H7 (cell line): ENCODE data around the gene RAB33B. TPM values are rescaled to one million over a fixed set of nuclear protein-coding genes. Genes with fewer than 3 reads are reported as not detected.
A peak's percentile ranks its signal among the peaks of the same experiment; 100 is the strongest.

Experiments
- DNase-seq: peaks from one replicate; pipeline ENCODE4 v3.0.0; 2012
- H3K27me3 ChIP-seq: 2 replicates; pipeline ENCODE4 v1.6.0; 2011; ENCODE audit warnings: mild to moderate bottlenecking, low read length; ENCODE audit not compliant: control insufficient read depth, insufficient read depth
- H3K36me3 ChIP-seq: replicated peaks from 2 replicates; pipeline ENCODE4 v1.5.1; 2011; ENCODE audit warnings: low read length; ENCODE audit not compliant: control insufficient read depth, insufficient read depth
- H3K4me3 ChIP-seq: 2 replicates; pipeline ENCODE4 v1.5.1; 2011; ENCODE audit warnings: low read depth, mild to moderate bottlenecking, control low read depth, low read length, moderate library complexity; ENCODE audit not compliant: insufficient read depth
- total RNA-seq: library from RNA; depleted of rRNA; stranded (reverse); fragments of >200 nt; shearing (Covaris generic); gene quantifications from 2 replicates; pipeline ENCODE4 v1.2.3, GENCODE V29; 2014; rRNA removed

The RAB33B gene
- total RNA-seq, 1 experiment from 2014 or later: 5.6 TPM

DNA sequence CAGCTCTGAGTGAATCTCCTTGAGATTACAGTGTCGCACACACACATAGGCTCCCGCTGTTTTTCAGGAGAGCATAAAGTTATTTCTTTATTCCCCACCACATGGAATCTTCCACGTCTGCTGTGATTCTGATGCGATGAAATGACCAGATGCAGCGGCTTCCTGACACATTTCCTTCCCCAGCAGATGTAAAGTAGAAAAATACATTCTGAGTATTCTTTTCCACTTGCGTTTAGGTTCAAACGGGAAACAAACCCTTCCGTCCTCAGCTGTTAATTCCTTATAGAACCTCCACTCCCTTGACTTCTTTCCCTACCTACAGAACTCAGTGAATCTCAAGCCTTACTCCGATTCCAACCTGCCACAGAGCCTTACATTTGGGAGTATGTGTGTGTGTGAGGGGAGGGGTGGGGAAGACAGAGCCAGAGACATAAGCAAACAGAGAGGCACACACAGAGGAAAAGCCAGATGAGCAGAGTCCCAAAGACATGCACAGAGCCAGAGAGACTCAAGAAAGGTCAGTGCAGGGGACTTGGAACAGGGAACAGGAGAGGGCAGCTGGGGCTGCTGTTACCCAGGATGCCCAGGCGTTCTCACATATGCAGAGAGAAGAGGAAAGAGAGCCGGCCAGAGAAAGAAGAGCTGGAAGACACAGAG lies 54.8 kb downstream of the RAB33B start:
- Histone ChIP-seq H3K36me3 (no peaks in the 10 kb centered on the region), H3K4me3 (no peak overlapping the region), H3K27me3 (no peaks in the 10 kb centered on the region)
- DNase-seq: no peak

- Histone ChIP-seq H3K27me3 (no peaks in the 10 kb centered on the region), H3K4me3 (no peak overlapping the region), H3K36me3 (no peaks in the 10 kb centered on the region)
- peak; percentile 52 for DNase-seq
Measured at GRCh38 chr4:139509727-139510410, 55.9 kb downstream of the RAB33B start.

DNA sequence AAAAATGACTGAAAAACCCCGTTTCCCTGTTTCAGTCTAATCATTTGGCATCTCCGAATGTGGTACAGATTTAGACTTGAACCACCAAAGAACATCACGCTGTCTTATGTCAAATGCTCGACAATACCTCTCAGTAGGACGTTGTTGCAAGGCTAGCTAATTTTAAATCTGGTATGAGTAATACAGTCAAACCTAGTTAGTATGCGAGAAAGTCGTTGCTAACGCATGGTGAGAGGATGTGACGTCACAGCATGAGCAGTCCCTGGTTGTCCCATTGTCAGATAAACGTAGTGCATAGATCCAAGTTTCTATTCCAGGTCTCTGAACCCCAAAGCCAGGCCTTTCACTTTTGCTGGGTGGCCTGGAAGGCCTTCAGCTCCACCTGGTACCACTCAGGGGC lies 57.4 kb downstream of the RAB33B start:
- H3K27me3 ChIP-seq: no peaks in the 10 kb centered on the region
- no peaks in the 10 kb centered on the region for H3K36me3 ChIP-seq
- H3K4me3 ChIP-seq: no peak overlapping the region
- no peak for DNase-seq

GRCh38 chr4:139514382-139515059 lies 60.6 kb downstream of the RAB33B start:
- no peaks in the 10 kb centered on the region for H3K36me3 ChIP-seq
- no peak overlapping the region for H3K4me3 ChIP-seq
- no peak for DNase-seq
- no peaks in the 10 kb centered on the region for H3K27me3 ChIP-seq

DNA sequence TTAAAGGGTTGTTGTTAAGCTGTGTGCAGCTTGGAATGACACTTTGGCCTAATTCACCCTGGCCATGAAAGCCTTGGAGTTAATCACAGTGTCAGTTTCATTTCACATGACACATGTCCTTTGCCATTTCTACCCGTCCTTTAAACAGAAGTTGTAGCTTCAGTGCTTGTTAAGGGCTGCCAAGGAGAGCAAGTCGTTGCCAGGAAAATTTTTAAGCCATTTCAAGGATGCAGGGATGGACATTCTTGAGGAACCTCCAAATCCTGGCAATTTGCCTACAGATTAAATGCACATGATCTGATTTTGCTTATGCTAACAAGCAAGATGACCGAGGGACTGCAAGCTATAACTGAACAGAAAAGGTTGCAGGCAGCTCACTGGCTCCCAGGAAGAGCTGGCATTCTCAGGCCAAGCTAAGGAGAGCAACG lies 61.6 kb downstream of the RAB33B start:
- Histone ChIP-seq H3K36me3 (no peaks in the 10 kb centered on the region), H3K4me3 (no peak overlapping the region), H3K27me3 (no peaks in the 10 kb centered on the region)
- no peak for DNase-seq

DNA sequence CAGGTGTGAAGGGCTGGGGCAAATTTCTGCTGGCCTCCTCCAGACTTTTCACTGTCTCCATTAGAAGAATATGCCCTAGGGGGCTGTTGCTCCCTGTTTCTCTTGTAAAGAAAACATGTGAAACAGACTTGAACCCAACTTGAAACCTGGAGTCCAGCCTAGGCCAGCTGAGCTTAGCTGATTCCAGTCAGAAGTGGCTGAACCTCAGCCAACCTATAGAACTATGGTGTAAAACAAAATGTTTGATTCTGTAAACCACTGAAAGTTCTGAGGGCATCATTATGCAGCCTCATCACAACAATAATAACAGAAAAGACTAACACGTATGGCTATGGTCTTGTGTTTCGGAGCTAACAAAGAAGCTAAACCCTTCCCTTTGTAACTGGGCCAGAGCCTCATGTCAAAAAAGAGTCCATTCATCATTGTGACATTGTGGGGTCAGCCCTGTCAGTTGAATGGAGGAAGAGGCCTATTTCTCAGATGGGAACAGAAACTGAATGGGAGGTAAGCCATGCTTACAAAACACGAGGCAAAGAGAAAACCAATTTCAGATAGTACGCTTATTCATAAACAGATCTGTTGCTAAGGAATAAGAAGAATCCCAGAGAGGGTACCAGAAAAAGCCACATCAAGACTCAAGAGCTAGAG lies 68.0 kb downstream of the RAB33B start:
- no peaks in the 10 kb centered on the region for H3K36me3 ChIP-seq
- no peaks in the 10 kb centered on the region for H3K27me3 ChIP-seq

GRCh38 chr4:139522457-139522856 lies 68.5 kb downstream of the RAB33B start:
- no peaks in the 10 kb centered on the region for H3K36me3 ChIP-seq
- H3K27me3 ChIP-seq: no peaks in the 10 kb centered on the region
- no peak overlapping the region for H3K4me3 ChIP-seq
- DNase-seq: peak; percentile 28

More for the DNA sequence above, 68.0 kb downstream of the RAB33B start:
- DNase-seq: no peak
- H3K4me3 ChIP-seq: no peak overlapping the region

GRCh38 chr4:139523076-139523475 lies 69.2 kb downstream of the RAB33B start:
- no peak for DNase-seq
- H3K4me3 ChIP-seq: no peak overlapping the region
- no peaks in the 10 kb centered on the region for H3K36me3 ChIP-seq
- H3K27me3 ChIP-seq: no peaks in the 10 kb centered on the region

- H3K4me3 ChIP-seq: no peak overlapping the region
- H3K27me3 ChIP-seq: no peaks in the 10 kb centered on the region
- H3K36me3 ChIP-seq: no peaks in the 10 kb centered on the region
- DNase-seq: no peak
Measured at GRCh38 chr4:139524062-139524631, 70.2 kb downstream of the RAB33B start.

DNA sequence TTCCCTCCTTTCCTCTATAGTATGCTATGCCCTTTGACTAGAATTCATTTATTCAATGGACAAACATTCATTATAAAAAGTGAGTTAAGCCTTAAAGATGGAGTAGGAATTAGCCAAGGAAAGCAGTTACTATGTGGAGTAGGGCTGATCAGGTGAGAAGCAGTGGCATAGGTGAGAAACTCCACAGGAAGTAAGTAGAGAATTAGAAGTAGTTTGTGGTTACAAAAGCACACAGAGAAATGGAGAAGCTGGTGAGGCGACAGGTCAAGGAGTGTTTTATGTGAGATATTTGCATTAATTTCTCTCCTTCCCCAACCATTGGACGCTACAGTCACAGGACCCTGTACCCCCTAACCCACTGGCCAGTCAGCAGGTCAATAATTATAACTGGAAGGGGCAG lies 71.5 kb downstream of the RAB33B start:
- no peak for DNase-seq
- no peak overlapping the region for H3K4me3 ChIP-seq
- no peaks in the 10 kb centered on the region for H3K36me3 ChIP-seq
- H3K27me3 ChIP-seq: no peaks in the 10 kb centered on the region

Other genes starting within 250 kb of the RAB33B start
- 0.21 and 2.0 TPM in 2 replicates for gene MGARP, start 173.9 kb upstream of the RAB33B start, total RNA-seq
- 60.5 and 68.7 TPM in 2 replicates for gene NAA15, start 152.6 kb upstream of the RAB33B start, total RNA-seq
- 78.0 and 82.2 TPM in 2 replicates for gene NDUFC1, start 151.6 kb upstream of the RAB33B start, total RNA-seq
- 7.8 and 8.6 TPM in 2 replicates for gene SETD7, start 102.1 kb downstream of the RAB33B start, total RNA-seq
- gene MGST2, start 211.7 kb downstream of the RAB33B start, total RNA-seq: 17.0 and 31.8 TPM in 2 replicates